OCI-LY3 (cell line): ENCODE data around the gene ARHGAP22.

Experiments
- EZH2phosphoT487 ChIP-seq: fragments of 200-600 bp; shearing (Covaris generic); IDR thresholded peaks from 2 replicates; pipeline ENCODE4 v1.6.1; 2018; ENCODE audit warnings: antibody characterized with exemption, mixed run types, low read depth
- TF ChIP-seq, protein P1 (sequence below): fragments of 200-600, 300-600 bp; sonication (generic); IDR thresholded peaks from 2 replicates; pipeline ENCODE4 v1.5.1; 2014; ENCODE audit warnings: antibody characterized with exemption, low read length, low read depth

DNA sequence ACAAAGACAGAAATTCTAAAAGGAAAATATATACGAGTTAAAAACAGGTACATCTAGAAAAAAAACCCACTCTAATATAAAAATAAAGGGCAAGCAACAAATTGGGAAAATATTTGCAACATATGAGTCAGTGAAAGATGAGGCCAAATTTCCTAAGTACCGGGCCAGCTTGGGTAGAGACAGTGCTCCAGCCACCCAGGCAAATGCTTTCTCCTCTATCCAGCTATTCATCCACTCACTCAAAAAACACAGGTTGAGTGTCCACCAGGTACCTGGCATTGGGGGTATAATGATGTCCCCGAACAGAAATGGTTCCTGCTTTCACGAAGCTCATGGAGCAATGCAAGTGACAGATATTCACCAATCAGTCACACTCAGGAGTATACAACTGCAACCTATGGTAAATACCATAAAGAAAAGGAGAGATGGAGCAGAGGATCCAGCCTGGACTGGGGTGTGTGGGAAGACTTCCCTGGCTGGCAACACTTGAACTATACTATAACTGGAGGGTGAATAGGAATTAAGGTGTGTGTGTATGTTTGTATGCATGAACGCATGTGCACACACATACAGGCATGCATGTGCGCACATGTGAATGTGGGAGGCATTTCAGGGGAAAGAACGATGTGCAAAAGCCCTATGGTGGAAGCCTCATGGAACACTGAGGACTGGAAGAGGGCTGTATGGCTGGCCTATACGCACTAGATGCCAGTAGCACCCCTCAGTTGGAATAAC, 2.3 kb downstream of the ARHGAP22 start:
- TF ChIP-seq, protein P1, sequence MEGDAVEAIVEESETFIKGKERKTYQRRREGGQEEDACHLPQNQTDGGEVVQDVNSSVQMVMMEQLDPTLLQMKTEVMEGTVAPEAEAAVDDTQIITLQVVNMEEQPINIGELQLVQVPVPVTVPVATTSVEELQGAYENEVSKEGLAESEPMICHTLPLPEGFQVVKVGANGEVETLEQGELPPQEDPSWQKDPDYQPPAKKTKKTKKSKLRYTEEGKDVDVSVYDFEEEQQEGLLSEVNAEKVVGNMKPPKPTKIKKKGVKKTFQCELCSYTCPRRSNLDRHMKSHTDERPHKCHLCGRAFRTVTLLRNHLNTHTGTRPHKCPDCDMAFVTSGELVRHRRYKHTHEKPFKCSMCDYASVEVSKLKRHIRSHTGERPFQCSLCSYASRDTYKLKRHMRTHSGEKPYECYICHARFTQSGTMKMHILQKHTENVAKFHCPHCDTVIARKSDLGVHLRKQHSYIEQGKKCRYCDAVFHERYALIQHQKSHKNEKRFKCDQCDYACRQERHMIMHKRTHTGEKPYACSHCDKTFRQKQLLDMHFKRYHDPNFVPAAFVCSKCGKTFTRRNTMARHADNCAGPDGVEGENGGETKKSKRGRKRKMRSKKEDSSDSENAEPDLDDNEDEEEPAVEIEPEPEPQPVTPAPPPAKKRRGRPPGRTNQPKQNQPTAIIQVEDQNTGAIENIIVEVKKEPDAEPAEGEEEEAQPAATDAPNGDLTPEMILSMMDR = no peak
- no peak for TF ChIP-seq EZH2phosphoT487
